ENCODE data around the gene FAM185A. TPM values are rescaled to one million over a fixed set of nuclear protein-coding genes. Genes with fewer than 3 reads are reported as not detected.

Gene FAM185A
- total RNA-seq, 4 donors from 2014 or later: 19.8 to 35.8 (median 31.6) TPM

- Histone ChIP-seq H3K4me3 (replicated peaks in 1 of 3) (no peak overlapping the region), H3K9me3 (no peaks in the 10 kb centered on the region), H3K36me3 (no peaks in the 10 kb centered on the region), H3K27me3 (no peaks in the 10 kb centered on the region), H3K27ac (no peak overlapping the region), H3K4me1 (no peaks in the 10 kb centered on the region)
- intact Hi-C loops (cut with DNase I): no loop called here
- no peak for DNase-seq
- 42 to 61% methylated on average over 2 of the region's 2 CpGs for WGBS, 2 donors
- TF ChIP-seq, protein P1, sequence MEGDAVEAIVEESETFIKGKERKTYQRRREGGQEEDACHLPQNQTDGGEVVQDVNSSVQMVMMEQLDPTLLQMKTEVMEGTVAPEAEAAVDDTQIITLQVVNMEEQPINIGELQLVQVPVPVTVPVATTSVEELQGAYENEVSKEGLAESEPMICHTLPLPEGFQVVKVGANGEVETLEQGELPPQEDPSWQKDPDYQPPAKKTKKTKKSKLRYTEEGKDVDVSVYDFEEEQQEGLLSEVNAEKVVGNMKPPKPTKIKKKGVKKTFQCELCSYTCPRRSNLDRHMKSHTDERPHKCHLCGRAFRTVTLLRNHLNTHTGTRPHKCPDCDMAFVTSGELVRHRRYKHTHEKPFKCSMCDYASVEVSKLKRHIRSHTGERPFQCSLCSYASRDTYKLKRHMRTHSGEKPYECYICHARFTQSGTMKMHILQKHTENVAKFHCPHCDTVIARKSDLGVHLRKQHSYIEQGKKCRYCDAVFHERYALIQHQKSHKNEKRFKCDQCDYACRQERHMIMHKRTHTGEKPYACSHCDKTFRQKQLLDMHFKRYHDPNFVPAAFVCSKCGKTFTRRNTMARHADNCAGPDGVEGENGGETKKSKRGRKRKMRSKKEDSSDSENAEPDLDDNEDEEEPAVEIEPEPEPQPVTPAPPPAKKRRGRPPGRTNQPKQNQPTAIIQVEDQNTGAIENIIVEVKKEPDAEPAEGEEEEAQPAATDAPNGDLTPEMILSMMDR (IDR thresholded peaks at IDR 0.05): no peak
- TF ChIP-seq POLR2A (IDR thresholded peaks at IDR 0.05): no peak
These were observed 70.4 kb downstream of the FAM185A start for GRCh38 chr7:102819151-102819550.

DNA sequence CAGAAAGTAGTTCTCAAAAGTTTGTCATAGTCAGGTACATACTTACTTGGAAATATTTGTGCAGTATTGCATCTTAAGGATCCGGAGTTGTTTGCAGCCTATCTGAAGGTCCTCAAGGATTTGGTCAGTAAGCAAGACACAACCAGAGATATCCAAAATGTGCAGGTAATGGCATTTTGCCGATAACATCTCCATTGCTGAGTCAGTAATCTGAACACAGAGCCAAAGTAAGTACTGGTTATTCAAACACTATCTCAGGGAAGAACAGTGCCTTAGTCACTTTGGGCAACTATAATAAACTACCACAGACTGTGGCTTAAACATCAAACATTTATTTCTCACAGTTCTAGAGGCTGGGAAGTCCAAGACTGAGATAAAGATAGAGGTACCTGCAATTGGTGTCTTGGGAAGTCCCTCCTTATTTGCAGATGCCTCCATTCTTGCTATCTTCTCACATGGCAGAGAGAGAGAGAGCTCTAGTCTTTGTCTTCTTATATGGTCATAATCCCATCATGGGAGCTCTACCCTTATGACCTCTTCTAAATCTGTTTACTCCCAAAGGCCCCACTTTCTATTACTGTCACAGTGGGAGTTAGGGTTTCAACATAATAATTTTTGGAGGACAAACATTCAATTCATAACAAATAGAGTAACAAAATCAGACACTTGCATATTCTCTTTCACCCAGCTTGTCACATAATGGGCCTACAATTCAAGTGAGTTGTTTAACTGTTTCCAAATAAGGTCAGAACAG is 73.4 kb downstream of the FAM185A start:
- no peak for DNase-seq
- intact Hi-C loops (cut with DNase I): no loop called here
- Histone ChIP-seq H3K4me3 (replicated peaks in 1 of 3) (no peak overlapping the region), H3K27me3 (no peaks in the 10 kb centered on the region), H3K36me3 (no peaks in the 10 kb centered on the region), H3K4me1 (no peaks in the 10 kb centered on the region), H3K27ac (no peak overlapping the region), H3K9me3 (no peaks in the 10 kb centered on the region)
- TF ChIP-seq, protein P1 (IDR thresholded peaks at IDR 0.05): no peak
- no peak for TF ChIP-seq POLR2A (IDR thresholded peaks at IDR 0.05)
- WGBS, 2 donors: 86 to 99% methylated on average over 2 of the region's 2 CpGs

GRCh38 chr7:102823390-102824119 is 74.8 kb downstream of the FAM185A start:
- Histone ChIP-seq H3K27ac (no peak overlapping the region), H3K36me3 (no peaks in the 10 kb centered on the region)
- no peak for TF ChIP-seq POLR2A (IDR thresholded peaks at IDR 0.05)
- TF ChIP-seq, protein P1 (IDR thresholded peaks at IDR 0.05): no peak

GRCh38 chr7:102828286-102828685 is 79.5 kb downstream of the FAM185A start:
- Histone ChIP-seq H3K9me3 (no peaks in the 10 kb centered on the region), H3K27ac (no peak overlapping the region), H3K4me1 (no peaks in the 10 kb centered on the region), H3K36me3 (peaks cover 0 to 4% of the 10 kb centered on the region in 2 donors), H3K27me3 (no peaks in the 10 kb centered on the region), H3K4me3 (replicated peaks in 1 of 3) (no peak overlapping the region)
- TF ChIP-seq POLR2A (IDR thresholded peaks at IDR 0.05): no peak
- TF ChIP-seq, protein P1 (IDR thresholded peaks at IDR 0.05): no peak
- WGBS, 2 donors: 97 to 99% methylated on average over 2 of the region's 2 CpGs
- no peak for DNase-seq
- intact Hi-C loops (cut with DNase I): no loop called here

More at GRCh38 chr7:102823390-102824119, 74.8 kb downstream of the FAM185A start:
- intact Hi-C loops (cut with DNase I): no loop called here
- no peaks in the 10 kb centered on the region for H3K4me1 ChIP-seq
- WGBS, 2 donors: 89 to 92% methylated on average over 6 of the region's 6 CpGs
- DNase-seq: no peak
- no peaks in the 10 kb centered on the region for H3K27me3 ChIP-seq
- no peaks in the 10 kb centered on the region for H3K9me3 ChIP-seq
- H3K4me3 ChIP-seq (replicated peaks in 1 of 3): no peak overlapping the region

DNA sequence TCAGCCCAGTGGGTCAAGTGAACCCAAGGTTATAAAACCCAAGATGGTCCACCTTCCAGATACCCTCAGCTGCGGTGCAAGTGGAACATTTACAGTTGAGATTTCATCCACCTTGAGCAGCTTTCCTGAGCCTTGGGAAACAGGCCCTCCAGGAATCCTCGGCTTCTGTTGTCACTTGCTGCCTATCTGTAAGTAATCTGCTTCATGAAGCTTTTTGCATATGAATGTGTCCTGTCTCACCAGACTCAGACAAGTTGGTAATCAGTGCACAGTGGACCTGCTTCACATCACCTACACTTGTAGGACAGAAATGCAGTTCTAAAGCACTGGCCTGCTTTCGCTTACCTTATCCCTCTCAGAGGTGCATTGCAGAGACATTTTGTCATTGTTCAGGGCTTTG is 80.3 kb downstream of the FAM185A start:
- no peak for TF ChIP-seq POLR2A (IDR thresholded peaks at IDR 0.05)
- TF ChIP-seq, protein P1 (IDR thresholded peaks at IDR 0.05): no peak
- H3K4me3 ChIP-seq (replicated peaks in 1 of 3): no peak overlapping the region
- H3K36me3 ChIP-seq: peaks cover 0 to 4% of the 10 kb centered on the region in 2 donors
- WGBS, 2 donors: 88 to 95% methylated on average over 3 of the region's 3 CpGs
- H3K27me3 ChIP-seq: no peaks in the 10 kb centered on the region
- H3K27ac ChIP-seq: no peak overlapping the region
- intact Hi-C loops (cut with DNase I): no loop called here
- H3K9me3 ChIP-seq: no peaks in the 10 kb centered on the region
- H3K4me1 ChIP-seq: no peaks in the 10 kb centered on the region
- no peak for DNase-seq
